Activated naive CD4-positive, alpha-beta T cell treated with anti-CD3 and anti-CD28 coated beads for 36 hours (primary cell): ENCODE measurements around the gene ZFAND6. TPM values are rescaled to one million over a fixed set of nuclear protein-coding genes. Genes with fewer than 3 reads are reported as not detected.
"Not testable (repeated sequence)": the region's sequence is repeated elsewhere in the genome, so short reads cannot be mapped to it uniquely, and the experiment has no call there.

ENCODE experiments used
- CTCF ChIA-PET: fragments of 350-600 bp; sonication (Branson Sonifier 250); formaldehyde crosslinking; loops from one replicate; lab custom pipeline; 2021; ENCODE audit warnings: antibody characterized with exemption; lab: Charles Lee
- DNase-seq: peaks from one replicate; pipeline ENCODE4 v3.0.0-alpha.2; 2020
- H3K27ac Mint-ChIP-seq: one replicate; pipeline ENCODE4 v1.8.0; 2021; ENCODE audit warnings: mild to moderate bottlenecking, mixed read lengths
- H3K27me3 Mint-ChIP-seq: one replicate; pipeline ENCODE4 v1.8.0; 2021; ENCODE audit warnings: low read depth, mixed read lengths
- H3K36me3 Mint-ChIP-seq: one replicate; pipeline ENCODE4 v1.8.0; 2021; ENCODE audit warnings: low read depth, mixed read lengths
- H3K4me1 Mint-ChIP-seq: one replicate; pipeline ENCODE4 v1.8.0; 2021; ENCODE audit warnings: low read depth, mixed read lengths
- H3K4me3 Mint-ChIP-seq: one replicate; pipeline ENCODE4 v1.8.0; 2021; ENCODE audit warnings: mild to moderate bottlenecking, moderate library complexity, mixed read lengths
- H3K9me3 Mint-ChIP-seq: one replicate; pipeline ENCODE4 v1.8.0; 2021; ENCODE audit warnings: mixed read lengths
- intact Hi-C: fragments of 100-400 bp; cut with micrococcal nuclease; formaldehyde crosslinking; loops from one replicate; pipeline ENCODE4 v1.15.1; 2023
- total RNA-seq, 2 experiments: library from RNA; stranded (reverse); gene quantifications; one replicate each; pipeline ENCODE4 v1.2.3, GENCODE V29; 2021

ZFAND6 gene
- total RNA-seq, 2 experiments from 2014 or later: 28.9 to 29.6 TPM

GRCh38 chr15:80154336-80154735 lies 94.9 kb downstream of the ZFAND6 start:
- Mint-ChIP-seq H3K9me3 (no peaks in the 10 kb centered on the region), H3K4me3 (peak overlapping the region; percentile 87), H3K27ac (no peak overlapping the region), H3K4me1 (peaks cover 19% of the 10 kb centered on the region), H3K27me3 (no peaks in the 10 kb centered on the region), H3K36me3 (peaks cover 5% of the 10 kb centered on the region)
- CTCF ChIA-PET: no interaction called here
- no peak for DNase-seq
- intact Hi-C loops: loop anchor here (10.0 kb wide), 2 partner anchors 840 kb away; partner anchors contain the start of gene TMED3

GRCh38 chr15:80155001-80155377 lies 95.5 kb downstream of the ZFAND6 start:
- H3K27ac Mint-ChIP-seq: no peak overlapping the region
- H3K36me3 Mint-ChIP-seq: peaks cover 11% of the 10 kb centered on the region
- no peak overlapping the region for H3K4me3 Mint-ChIP-seq
- DNase-seq: no peak
- H3K4me1 Mint-ChIP-seq: peaks cover 24% of the 10 kb centered on the region
- CTCF ChIA-PET: no interaction called here
- no peaks in the 10 kb centered on the region for H3K9me3 Mint-ChIP-seq
- H3K27me3 Mint-ChIP-seq: no peaks in the 10 kb centered on the region
- intact Hi-C loops: loop anchor here (10.0 kb wide), 2 partner anchors 840 kb away; partner anchors contain the start of gene TMED3

GRCh38 chr15:80155378-80156175 lies 96.1 kb downstream of the ZFAND6 start:
- H3K27me3 Mint-ChIP-seq, CTCF ChIA-PET, H3K4me3 Mint-ChIP-seq, DNase-seq, H3K27ac Mint-ChIP-seq, H3K9me3 Mint-ChIP-seq: not testable (repeated sequence)
- H3K4me1 Mint-ChIP-seq: peaks cover 30% of the 10 kb centered on the region
- H3K36me3 Mint-ChIP-seq: peaks cover 17% of the 10 kb centered on the region
- intact Hi-C loops: loop anchor here (10.0 kb wide), 2 partner anchors 839 to 841 kb away; partner anchors contain the start of gene TMED3

GRCh38 chr15:80156176-80156720 lies 96.8 kb downstream of the ZFAND6 start:
- CTCF ChIA-PET: no interaction called here
- Mint-ChIP-seq H3K27me3 (no peaks in the 10 kb centered on the region), H3K36me3 (peaks cover 21% of the 10 kb centered on the region), H3K4me1 (peaks cover 36% of the 10 kb centered on the region), H3K27ac (no peak overlapping the region), H3K9me3 (no peaks in the 10 kb centered on the region), H3K4me3 (no peak overlapping the region)
- intact Hi-C loops: loop anchor here (10.0 kb wide), 2 partner anchors 839 to 841 kb away; partner anchors contain the start of gene TMED3
- DNase-seq: no peak

GRCh38 chr15:80157215-80157614 lies 97.7 kb downstream of the ZFAND6 start:
- no peak overlapping the region for H3K27ac Mint-ChIP-seq
- H3K36me3 Mint-ChIP-seq: peaks cover 26% of the 10 kb centered on the region
- H3K4me3 Mint-ChIP-seq: no peak overlapping the region
- no peak for DNase-seq
- peaks cover 31% of the 10 kb centered on the region for H3K4me1 Mint-ChIP-seq
- no peaks in the 10 kb centered on the region for H3K9me3 Mint-ChIP-seq
- intact Hi-C loops: loop anchor here (10.0 kb wide), 2 partner anchors 838 to 842 kb away; partner anchors contain the start of gene TMED3
- H3K27me3 Mint-ChIP-seq: no peaks in the 10 kb centered on the region
- CTCF ChIA-PET: no interaction called here

- Mint-ChIP-seq H3K4me1 (peaks cover 21% of the 10 kb centered on the region), H3K4me3 (no peak overlapping the region), H3K36me3 (peaks cover 40% of the 10 kb centered on the region), H3K9me3 (no peaks in the 10 kb centered on the region), H3K27ac (no peak overlapping the region), H3K27me3 (no peaks in the 10 kb centered on the region)
- CTCF ChIA-PET: interaction anchor here (1.0 kb wide), 1 partner anchor 99 kb away, joined by 3 read pairs; the partner anchor contains the start of gene ZFAND6
- intact Hi-C loops: loop anchor here (10.0 kb wide), 2 partner anchors 836 to 844 kb away; partner anchors contain the start of gene TMED3
- no peak for DNase-seq
Measured at GRCh38 chr15:80159301-80159700, 99.8 kb downstream of the ZFAND6 start.

- Mint-ChIP-seq H3K27ac (peak overlapping the region; percentile 73), H3K4me3 (no peak overlapping the region), H3K4me1 (peaks cover 18% of the 10 kb centered on the region), H3K9me3 (no peaks in the 10 kb centered on the region), H3K27me3 (no peaks in the 10 kb centered on the region), H3K36me3 (peaks cover 40% of the 10 kb centered on the region)
- intact Hi-C loops: loop anchor here (1.0 to 10.0 kb wide), 3 partner anchors 8 to 845 kb away; partner anchors contain the start of genes FAH and TMED3
- DNase-seq: no peak
- CTCF ChIA-PET: no interaction called here
Measured at GRCh38 chr15:80159811-80160569, 100.5 kb downstream of the ZFAND6 start.

- Mint-ChIP-seq H3K4me3 (no peak overlapping the region), H3K9me3 (no peaks in the 10 kb centered on the region), H3K4me1 (peaks cover 18% of the 10 kb centered on the region), H3K27ac (peak overlapping the region; percentile 73), H3K36me3 (peaks cover 40% of the 10 kb centered on the region), H3K27me3 (no peaks in the 10 kb centered on the region)
- intact Hi-C loops: loop anchor here (1.0 kb wide), 1 partner anchor 8 kb away; the partner anchor contains the start of gene FAH
- CTCF ChIA-PET: interaction anchor here (0.6 to 1.0 kb wide), 3 partner anchors 9 to 100 kb away, joined by 3 to 5 read pairs (median 3); no protein-coding TSS in a partner anchor
- DNase-seq: peak; percentile 81
Measured at GRCh38 chr15:80160570-80161156, 101.2 kb downstream of the ZFAND6 start.

- Mint-ChIP-seq H3K36me3 (peaks cover 40% of the 10 kb centered on the region), H3K4me1 (peaks cover 18% of the 10 kb centered on the region), H3K27ac (no peak overlapping the region), H3K9me3 (no peaks in the 10 kb centered on the region), H3K4me3 (no peak overlapping the region), H3K27me3 (no peaks in the 10 kb centered on the region)
- CTCF ChIA-PET: interaction anchor here (0.6 to 1.0 kb wide), 3 partner anchors 9 to 101 kb away, joined by 3 to 5 read pairs (median 3); no protein-coding TSS in a partner anchor
- no peak for DNase-seq
- intact Hi-C loops: no loop called here
Measured at GRCh38 chr15:80161468-80162016, 102.1 kb downstream of the ZFAND6 start.

GRCh38 chr15:80162059-80162554 lies 102.6 kb downstream of the ZFAND6 start:
- Mint-ChIP-seq H3K36me3 (peaks cover 40% of the 10 kb centered on the region), H3K9me3 (no peaks in the 10 kb centered on the region), H3K27me3 (no peaks in the 10 kb centered on the region), H3K27ac (no peak overlapping the region), H3K4me3 (no peak overlapping the region), H3K4me1 (peaks cover 18% of the 10 kb centered on the region)
- CTCF ChIA-PET: no interaction called here
- DNase-seq: no peak
- intact Hi-C loops: no loop called here

- no peak overlapping the region for H3K27ac Mint-ChIP-seq
- peaks cover 40% of the 10 kb centered on the region for H3K36me3 Mint-ChIP-seq
- no peak overlapping the region for H3K4me3 Mint-ChIP-seq
- H3K9me3 Mint-ChIP-seq: no peaks in the 10 kb centered on the region
- H3K4me1 Mint-ChIP-seq: peaks cover 18% of the 10 kb centered on the region
- no peak for DNase-seq
- H3K27me3 Mint-ChIP-seq: no peaks in the 10 kb centered on the region
- CTCF ChIA-PET: no interaction called here
- intact Hi-C loops: no loop called here
Measured at GRCh38 chr15:80163217-80163616, 103.7 kb downstream of the ZFAND6 start.
